ENCODE measurements around the gene HMCN1.
"Not testable (repeated sequence)": the region's sequence is repeated elsewhere in the genome, so short reads cannot be mapped to it uniquely, and the experiment has no call there.

Gene HMCN1

GRCh38 chr1:186210258-186210657 is 476.1 kb downstream of the HMCN1 start:
- DNase-seq, result no peak

DNA sequence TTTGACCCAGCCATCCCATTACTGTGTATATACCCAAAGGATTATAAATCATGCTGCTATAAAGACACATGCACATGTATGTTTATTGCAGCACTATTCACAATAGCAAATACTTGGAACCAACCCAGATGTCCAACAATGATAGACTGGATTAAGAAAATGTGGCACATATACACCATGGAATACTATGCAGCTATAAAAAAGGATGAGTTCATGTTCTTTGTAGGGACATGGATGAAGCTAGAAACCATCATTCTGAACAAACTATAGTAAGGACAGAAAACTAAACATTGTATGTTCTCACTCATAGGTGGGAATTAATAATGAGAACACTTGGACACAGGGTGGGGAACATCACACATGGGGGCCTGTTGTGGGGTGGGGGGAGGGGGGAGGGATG is 477.4 kb downstream of the HMCN1 start:
- not testable (repeated sequence) for DNase-seq

DNA sequence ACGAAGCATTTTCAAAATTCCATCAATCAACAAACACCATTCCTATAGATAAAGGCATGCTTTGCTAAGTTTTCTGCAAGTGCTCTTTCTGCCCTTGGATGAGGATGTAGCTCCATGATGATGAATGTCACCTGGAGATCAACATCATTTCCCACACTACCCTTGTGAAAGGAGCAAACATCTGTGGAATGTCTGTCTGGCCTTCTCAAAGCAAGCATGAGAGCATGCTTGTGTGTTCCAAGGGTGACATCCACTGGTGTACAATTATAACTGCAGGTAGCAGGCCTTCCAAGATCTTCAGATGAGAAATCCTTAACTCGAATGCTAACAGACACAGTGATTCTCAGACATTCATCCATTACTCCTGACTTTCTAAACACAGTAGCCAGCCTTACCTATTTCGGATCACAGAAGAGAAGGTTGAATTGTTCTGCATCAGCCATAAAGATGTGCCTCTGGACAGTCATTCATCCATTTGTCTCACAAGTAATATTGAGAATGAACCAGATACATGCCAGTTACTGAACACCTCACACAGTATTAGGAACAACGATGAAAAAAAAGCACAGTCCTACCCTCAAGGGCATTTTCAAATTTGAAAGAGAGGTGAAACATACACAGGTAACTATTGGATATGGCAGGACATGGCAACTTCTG is 478.5 kb downstream of the HMCN1 start:
- DNase-seq, result peak; percentile 92

GRCh38 chr1:186213225-186213607 is 479.0 kb downstream of the HMCN1 start:
- no peak for DNase-seq

DNA sequence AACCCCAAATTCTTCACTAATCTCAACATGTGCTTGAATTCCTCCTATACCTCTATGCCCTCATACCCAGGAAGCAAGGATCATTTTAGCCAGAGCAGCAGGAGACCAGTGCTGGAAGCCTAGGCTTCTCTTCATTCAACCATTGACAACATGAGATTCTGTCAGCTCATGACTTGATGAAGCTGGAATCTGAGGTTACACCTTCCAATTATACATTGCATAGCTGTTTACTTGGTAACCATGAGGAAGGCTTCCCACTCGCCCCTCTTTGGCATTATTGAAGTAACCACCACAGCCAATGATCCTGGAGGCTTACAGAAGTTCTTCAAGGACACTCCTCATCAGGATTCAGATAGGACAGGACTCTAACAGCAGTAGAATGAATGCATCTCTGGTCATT is 480.6 kb downstream of the HMCN1 start:
- DNase-seq, result no peak

DNA sequence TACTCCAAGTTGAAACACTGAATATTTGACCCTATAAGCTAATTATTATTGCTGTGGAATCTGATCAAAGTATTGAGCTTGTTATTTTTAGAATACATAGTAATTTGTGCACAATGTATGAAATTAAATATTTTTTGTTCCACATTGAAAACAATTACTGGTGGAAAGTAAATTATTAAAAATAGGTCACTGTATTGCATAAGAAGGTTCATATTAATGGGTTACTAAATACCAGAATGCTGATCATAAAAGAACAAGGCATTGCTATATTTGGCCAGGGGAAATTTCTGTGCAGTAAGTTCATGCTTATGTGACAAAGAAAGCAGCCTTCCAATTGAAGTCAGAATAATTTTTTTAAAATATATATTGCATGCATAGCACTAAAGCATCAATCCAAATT is 481.4 kb downstream of the HMCN1 start:
- no peak for DNase-seq

DNA sequence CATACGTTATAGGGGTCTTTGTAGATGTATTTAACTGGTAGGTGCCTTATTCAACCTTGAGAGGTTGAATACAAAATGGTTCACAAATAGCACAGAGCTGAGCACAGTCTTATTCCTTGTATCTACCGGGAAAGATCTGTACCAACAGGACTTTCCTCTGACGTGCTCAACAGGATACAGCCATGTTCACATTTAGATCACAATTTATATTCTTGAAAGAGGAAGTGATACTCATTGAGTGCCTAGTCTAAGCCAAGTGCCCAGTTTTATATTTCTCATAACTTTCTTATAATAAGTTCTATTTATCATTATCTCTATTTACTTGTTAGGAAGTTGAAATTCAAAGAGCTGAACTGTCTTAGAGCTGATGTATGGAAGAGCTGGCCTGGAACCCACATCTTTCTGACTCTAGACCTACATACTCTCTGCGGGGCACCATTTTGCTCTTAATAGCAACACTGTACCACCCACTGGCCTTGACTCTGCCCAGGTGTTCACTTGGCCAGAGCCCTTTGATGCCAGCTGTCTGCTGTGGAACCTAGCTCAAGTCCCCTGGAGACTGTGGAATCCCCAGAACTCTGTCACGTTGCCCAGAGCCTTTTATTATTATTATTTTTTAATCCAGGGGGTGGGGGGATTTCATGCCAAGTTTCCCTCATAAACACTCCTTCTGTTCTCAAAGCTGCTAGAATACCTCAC is 484.6 kb downstream of the HMCN1 start:
- DNase-seq, result no peak

GRCh38 chr1:186220067-186220466 is 485.9 kb downstream of the HMCN1 start:
- no peak for DNase-seq

GRCh38 chr1:186220911-186221310 is 486.7 kb downstream of the HMCN1 start:
- DNase-seq, result no peak

GRCh38 chr1:186225096-186225495 is 490.9 kb downstream of the HMCN1 start:
- DNase-seq, result no peak

GRCh38 chr1:186228749-186229148 is 494.6 kb downstream of the HMCN1 start:
- DNase-seq, result no peak

DNA sequence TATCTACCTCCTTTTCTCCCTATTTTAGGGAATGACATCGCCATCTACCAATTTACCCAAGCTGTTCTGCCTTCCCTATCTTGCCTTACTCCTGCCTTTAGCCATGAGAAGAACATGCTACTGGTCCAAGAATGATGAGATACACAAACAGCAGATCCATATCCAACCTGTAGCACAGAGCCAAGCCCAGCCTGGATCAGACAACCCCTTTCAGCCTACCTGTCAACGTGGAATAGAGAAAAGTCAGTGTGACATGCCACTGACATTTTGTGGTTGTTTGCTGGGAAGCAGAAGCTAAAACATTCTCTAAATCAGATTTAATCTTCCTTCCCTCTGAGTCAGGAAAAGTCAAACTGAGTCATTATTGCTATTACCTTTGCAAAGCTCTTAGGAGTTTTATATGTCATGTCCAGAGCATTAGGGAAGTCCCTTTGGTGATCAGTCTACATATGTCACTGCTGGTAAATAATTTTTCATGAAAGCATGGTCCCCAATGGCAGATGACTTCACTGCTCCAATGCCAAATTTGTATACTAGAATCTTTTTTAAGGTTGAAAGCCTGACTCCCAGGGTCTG is 497.8 kb downstream of the HMCN1 start:
- DNase-seq, result no peak

DNA sequence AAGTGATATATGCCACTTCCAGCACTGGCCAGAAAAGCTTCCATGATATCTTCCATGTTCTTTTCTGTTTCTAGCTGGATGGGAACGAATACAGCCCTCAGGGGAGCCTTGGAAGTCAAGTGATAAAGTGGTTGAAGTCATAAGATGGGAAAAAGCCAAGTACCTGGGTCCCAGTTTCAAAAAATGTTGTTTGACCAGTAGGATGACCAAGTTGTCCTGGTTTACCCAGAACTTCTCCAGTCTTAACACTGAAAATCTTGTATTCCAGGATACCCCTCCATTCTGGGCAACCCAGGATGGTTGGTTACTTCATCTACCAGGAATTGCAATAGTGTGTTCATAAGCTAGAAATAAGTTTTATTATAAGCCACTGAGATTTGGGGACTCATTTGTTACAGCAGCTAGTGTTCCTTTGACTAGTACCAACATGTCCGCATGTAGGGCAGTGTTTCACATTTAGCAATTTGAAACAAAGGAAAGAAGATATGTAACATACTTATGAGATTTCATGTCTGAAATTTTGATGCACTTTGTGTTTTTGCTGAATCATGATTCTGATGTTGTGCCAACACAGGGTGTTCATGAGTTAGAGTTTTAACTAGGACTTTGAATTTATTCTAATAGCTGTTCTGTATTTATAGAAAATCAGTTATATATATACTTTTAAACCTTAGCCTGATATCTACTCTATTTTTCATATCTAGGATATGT is 500.9 kb downstream of the HMCN1 start:
- no peak for DNase-seq

- DNase-seq, result no peak
These were observed 501.5 kb downstream of the HMCN1 start for GRCh38 chr1:186235696-186236095.

DNA sequence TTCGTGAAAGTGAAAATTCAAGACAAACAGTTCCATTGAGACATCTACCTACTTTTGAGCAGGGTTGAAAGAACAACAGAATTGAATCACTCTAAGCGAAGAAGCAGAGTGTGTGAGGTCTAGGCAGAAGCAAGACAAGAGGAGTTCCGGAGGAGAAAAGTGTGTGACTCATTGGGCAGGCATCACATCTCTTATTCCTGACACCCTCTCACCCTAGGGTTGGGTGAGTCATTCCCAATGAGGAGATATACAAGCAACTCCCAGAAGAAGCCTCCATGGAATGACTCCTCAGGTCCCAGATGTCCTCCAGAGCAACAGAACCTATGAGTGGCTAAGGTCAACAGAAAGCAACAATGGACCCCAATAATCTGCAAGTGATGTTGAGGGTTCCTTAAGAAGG is 502.7 kb downstream of the HMCN1 start:
- DNase-seq, result no peak

GRCh38 chr1:186239171-186239570 is 505.0 kb downstream of the HMCN1 start:
- no peak for DNase-seq

DNA sequence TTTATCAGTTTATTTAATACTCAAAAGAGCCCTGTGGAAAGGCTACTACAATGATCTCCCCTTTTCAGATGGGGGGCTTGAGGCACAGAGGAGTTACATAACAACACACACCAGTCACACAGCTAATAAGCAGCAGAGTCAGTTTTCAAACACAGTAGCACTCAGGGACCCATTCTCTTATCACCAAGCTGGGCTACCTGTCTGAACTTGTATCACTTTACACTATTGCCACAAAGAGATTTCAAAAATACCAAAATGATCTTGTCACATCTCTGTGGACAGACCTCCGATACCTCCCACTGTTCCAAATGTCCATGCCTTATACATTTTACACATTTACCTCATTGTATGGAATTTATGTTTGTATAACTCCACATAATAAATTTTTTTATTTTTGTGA is 506.2 kb downstream of the HMCN1 start:
- no peak for DNase-seq
